HepG2 (cell line): Measurements from ENCODE around the gene VPS11. TPM values are rescaled to one million over a fixed set of nuclear protein-coding genes. Genes with fewer than 3 reads are reported as not detected.

ENCODE experiments used
- ATAC-seq: fragments of 200-7000 bp; cut with Tn5 transposase; 3 replicates; pipeline ENCODE4 v1.9.1; 2020; ENCODE audit warnings: mild to moderate bottlenecking, moderate library complexity
- BruUV-seq: library from RNA; stranded (reverse); fragments of 400-500 nt; replicated peaks from 2 replicates; lab custom pipeline; 2021; lab: Mats Ljungman, UMichigan
- CTCF ChIA-PET: fragments of 300-600 bp; formaldehyde crosslinking; extraction: SDS; loops from one replicate; lab custom pipeline; 2021; ENCODE audit warnings: low total read pairs, inconsistent platforms, low intra/inter-chr PET ratio; lab: Yijun Ruan, JAX
- POLR2A ChIA-PET: fragments of 350-600 bp; sonication (Branson Sonifier 250); formaldehyde crosslinking; loops from one replicate; lab custom pipeline; 2020; ENCODE audit warnings: antibody characterized with exemption, inconsistent platforms; lab: Yijun Ruan, JAX
- DNase-seq: peaks from one replicate; pipeline ENCODE4 v3.0.0-alpha.2; 2015; ENCODE audit warnings: low spot score
- FAIRE-seq: peaks from 3 replicates; lab custom pipeline; 2011; peaks lifted over from hg19 to GRCh38; lab: Jason Lieb, UNC
- H2AFZ ChIP-seq: one replicate; pipeline ENCODE4 v1.6.1; 2011; ENCODE audit warnings: low read length, inconsistent platforms
- H3K27ac ChIP-seq: fragments of 300-600 bp; 3 replicates; pipeline ENCODE4 v1.8.0; 2011; ENCODE audit warnings: mixed run types, mild to moderate bottlenecking, mixed read lengths, low read length, inconsistent platforms; ENCODE audit not compliant: insufficient read depth; ENCODE audit errors: extremely low read length
- H3K27me3 ChIP-seq, 2 experiments: fragments of 200-600 bp in 1 of 2; 2 replicates in 1 of 2; 3 replicates in 1 of 2; pipeline versions ENCODE4 v1.6.0 to v1.8.0; 2011; ENCODE audit warnings: low read length in 2 of 2, mild to moderate bottlenecking in 2 of 2, moderate library complexity in 2 of 2, inconsistent platforms in 1 of 2; ENCODE audit not compliant: insufficient read depth in 2 of 2, control insufficient read depth in 1 of 2
- H3K36me3 ChIP-seq, 2 experiments: fragments of 200-600 bp in 1 of 2; replicated peaks in 1 of 2; 2 replicates in 1 of 2; 3 replicates in 1 of 2; pipeline versions ENCODE4 v1.5.1 to v1.8.0; 2011; ENCODE audit warnings: low read length in 2 of 2, inconsistent platforms in 1 of 2; ENCODE audit not compliant: insufficient read depth in 2 of 2, control insufficient read depth in 1 of 2
- H3K4me1 ChIP-seq: 2 replicates; pipeline ENCODE4 v1.5.1; 2012; ENCODE audit warnings: low read length, inconsistent platforms; ENCODE audit not compliant: insufficient read depth
- H3K4me2 ChIP-seq: 2 replicates; pipeline ENCODE4 v1.6.0; 2011; ENCODE audit warnings: low read depth, low read length, inconsistent platforms
- H3K4me3 ChIP-seq, 3 experiments: fragments of 200-600 bp in 1 of 3; sonication (generic), shearing (Covaris generic) in 1 of 3; replicated peaks in 1 of 3; 2 replicates each; pipeline ENCODE4 v1.5.1; 2011 to 2016; ENCODE audit warnings: low read length in 3 of 3, inconsistent platforms in 2 of 3, low read depth in 2 of 3, mild to moderate bottlenecking in 2 of 3, control low read depth in 1 of 3, mixed read lengths in 1 of 3; ENCODE audit not compliant: insufficient read depth in 1 of 3
- H3K79me2 ChIP-seq: one replicate; pipeline ENCODE4 v1.6.1; 2011; ENCODE audit warnings: low read length, inconsistent platforms; ENCODE audit not compliant: insufficient read depth
- H3K9ac ChIP-seq: 2 replicates; pipeline ENCODE4 v1.6.0; 2011; ENCODE audit warnings: mild to moderate bottlenecking, low read depth, low read length, inconsistent platforms; ENCODE audit not compliant: insufficient read depth
- H3K9me3 ChIP-seq: 2 replicates; pipeline ENCODE4 v1.5.1; 2012; ENCODE audit warnings: mild to moderate bottlenecking, low read length
- H4K20me1 ChIP-seq: 2 replicates; pipeline ENCODE4 v1.6.0; 2011; ENCODE audit warnings: inconsistent platforms, mild to moderate bottlenecking, low read length, moderate library complexity; ENCODE audit not compliant: insufficient read depth
- CBX5 ChIP-seq: sonication (generic); formaldehyde crosslinking; IDR thresholded peaks from 2 replicates; pipeline ENCODE4 v1.4.0; 2020; ENCODE audit warnings: missing genetic modification reagents, borderline replicate concordance
- HDAC6 ChIP-seq: fragments of 200-600 bp; sonication (generic); IDR thresholded peaks from 2 replicates; pipeline ENCODE4 v1.7.0; 2017; ENCODE audit warnings: mild to moderate bottlenecking, antibody characterized with exemption, low read length, low read depth
- SETDB1 ChIP-seq: sonication (generic); formaldehyde crosslinking; IDR thresholded peaks from 2 replicates; pipeline ENCODE4 v1.5.1; 2020; ENCODE audit warnings: missing genetic modification reagents, mild to moderate bottlenecking, borderline replicate concordance
- SP5 ChIP-seq: IDR thresholded peaks from 2 replicates; pipeline ENCODE4 v1.6.1; 2016; ENCODE audit warnings: low read depth, borderline replicate concordance
- ZNF549 ChIP-seq: sonication (generic); formaldehyde crosslinking; IDR thresholded peaks from 2 replicates; pipeline ENCODE4 v1.5.0; 2020; ENCODE audit warnings: missing genetic modification reagents
- ZSCAN25 ChIP-seq: sonication (generic); formaldehyde crosslinking; IDR thresholded peaks from 2 replicates; pipeline ENCODE4 v1.8.0; 2022; ENCODE audit warnings: mild to moderate bottlenecking, missing genetic modification reagents
- WGBS: methylation state at CpG from one replicate; pipeline ENCODE4 v1.1.6; 2017; ENCODE audit warnings: low lambda C conversion rate; 5-methylcytosine and 5-hydroxymethylcytosine counted together
- in situ Hi-C: cut with HindIII; loops from 2 replicates; pipeline ENCODE4 v1.10.0; 2017; ENCODE audit warnings: low pct_unique_long_range_greater_than_20kb; ENCODE audit not compliant: extremely low pct_ligation_motif_present
- intact Hi-C: fragments of 100-400 bp; cut with micrococcal nuclease; formaldehyde crosslinking; loops from one replicate; pipeline ENCODE4 v1.10.0; 2022; ENCODE audit not compliant: unreplicated experiment
- polyA plus RNA-seq, 8 experiments: library from polyadenylated mRNA; depleted of rRNA in 3 of 8; stranded (reverse) in 7 of 8; unstranded in 1 of 8; fragments of >200 nt; fragmentation: Illumina TruSeq in 4 of 8; extraction: Trizol in 4 of 8; gene quantifications; 2 replicates each; pipeline versions ENCODE4 v1.2.1 to v1.2.3, GENCODE V29; 2011 to 2016; ENCODE audit warnings: low read depth in 4 of 8, missing spikeins in 1 of 8, mixed read lengths in 1 of 8; ENCODE audit not compliant: insufficient read depth in 1 of 8
- total RNA-seq, 5 experiments: library from RNA; depleted of rRNA; stranded (reverse); fragments of >200 nt; fragmentation: Illumina TruSeq; extraction: Trizol; gene quantifications; 2 replicates each; pipeline ENCODE4 v1.2.3, GENCODE V29; 2016; ENCODE audit warnings: low read depth in 1 of 5
- TF ChIP-seq, protein P1 (sequence below): sonication (generic); formaldehyde crosslinking; IDR thresholded peaks from 2 replicates; pipeline ENCODE4 v1.5.0; 2020; ENCODE audit warnings: mild to moderate bottlenecking, missing genetic modification reagents
- TF ChIP-seq, protein P2 (sequence below): sonication (generic); formaldehyde crosslinking; IDR thresholded peaks from 2 replicates; pipeline ENCODE4 v1.4.0; 2020; ENCODE audit warnings: mild to moderate bottlenecking, low read depth, missing genetic modification reagents
- TF ChIP-seq, protein P3 (sequence below): sonication (generic); formaldehyde crosslinking; IDR thresholded peaks from 2 replicates; pipeline ENCODE4 v1.4.0; 2020; ENCODE audit warnings: missing genetic modification reagents
- TF ChIP-seq, protein P4 (sequence below): sonication (generic); formaldehyde crosslinking; IDR thresholded peaks from 2 replicates; pipeline ENCODE4 v1.4.0; 2020; ENCODE audit warnings: missing genetic modification reagents
- TF ChIP-seq, protein P5 (sequence below): sonication (generic); formaldehyde crosslinking; IDR thresholded peaks from 2 replicates; pipeline ENCODE4 v1.5.1; 2020; ENCODE audit warnings: missing genetic modification reagents, mild to moderate bottlenecking, borderline replicate concordance

Gene VPS11
- total and polyA plus RNA-seq, 2 of the 13 experiments (the other 11 are each of a cell fraction or from before 2014, with no cell fraction given) = 13.7 to 21.6 TPM

DNA sequence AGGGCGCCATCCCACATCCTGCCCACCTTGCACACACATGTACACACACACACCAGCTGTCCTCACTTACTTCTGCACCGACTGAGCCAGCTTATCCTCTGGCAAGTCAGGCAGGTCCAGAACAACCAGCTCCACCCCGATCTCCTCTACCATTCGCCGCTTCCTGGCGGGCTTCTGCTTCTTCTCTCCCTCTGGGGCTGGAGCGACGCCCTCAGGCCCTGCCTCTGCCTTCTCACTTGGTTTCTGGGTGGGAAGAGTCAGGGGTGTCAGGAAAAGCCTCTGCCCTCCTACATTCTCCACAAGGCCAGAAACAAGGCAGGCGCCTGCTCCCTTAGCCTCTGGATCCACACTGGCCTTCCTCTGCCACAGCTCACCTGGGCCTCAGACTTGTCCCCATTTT lies 19.0 kb upstream of the VPS11 start:
- 90% methylated on average over 9 of the region's 9 CpGs for WGBS
- peaks cover 51 to 69% of the 10 kb centered on the region in 2 experiments for H3K36me3 ChIP-seq
- H3K9ac ChIP-seq = no peak overlapping the region
- no peak for FAIRE-seq
- ATAC-seq = no peak
- H2AFZ ChIP-seq = no peak overlapping the region
- TF ChIP-seq, protein P1, sequence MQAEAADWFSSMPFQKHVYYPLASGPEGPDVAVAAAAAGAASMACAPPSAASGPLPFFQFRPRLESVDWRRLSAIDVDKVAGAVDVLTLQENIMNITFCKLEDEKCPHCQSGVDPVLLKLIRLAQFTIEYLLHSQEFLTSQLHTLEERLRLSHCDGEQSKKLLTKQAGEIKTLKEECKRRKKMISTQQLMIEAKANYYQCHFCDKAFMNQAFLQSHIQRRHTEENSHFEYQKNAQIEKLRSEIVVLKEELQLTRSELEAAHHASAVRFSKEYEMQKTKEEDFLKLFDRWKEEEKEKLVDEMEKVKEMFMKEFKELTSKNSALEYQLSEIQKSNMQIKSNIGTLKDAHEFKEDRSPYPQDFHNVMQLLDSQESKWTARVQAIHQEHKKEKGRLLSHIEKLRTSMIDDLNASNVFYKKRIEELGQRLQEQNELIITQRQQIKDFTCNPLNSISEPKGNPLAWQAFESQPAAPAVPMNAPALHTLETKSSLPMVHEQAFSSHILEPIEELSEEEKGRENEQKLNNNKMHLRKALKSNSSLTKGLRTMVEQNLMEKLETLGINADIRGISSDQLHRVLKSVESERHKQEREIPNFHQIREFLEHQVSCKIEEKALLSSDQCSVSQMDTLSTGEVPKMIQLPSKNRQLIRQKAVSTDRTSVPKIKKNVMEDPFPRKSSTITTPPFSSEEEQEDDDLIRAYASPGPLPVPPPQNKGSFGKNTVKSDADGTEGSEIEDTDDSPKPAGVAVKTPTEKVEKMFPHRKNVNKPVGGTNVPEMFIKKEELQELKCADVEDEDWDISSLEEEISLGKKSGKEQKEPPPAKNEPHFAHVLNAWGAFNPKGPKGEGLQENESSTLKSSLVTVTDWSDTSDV (CRISPR knock-in tag) = no peak
- TF ChIP-seq ZSCAN25 (CRISPR knock-in tag) (no peak), SETDB1 (no peak), SP5 (CRISPR knock-in tag) (no peak), CBX5 (no peak), HDAC6 (no peak), ZNF549 (no peak)
- TF ChIP-seq, protein P2, sequence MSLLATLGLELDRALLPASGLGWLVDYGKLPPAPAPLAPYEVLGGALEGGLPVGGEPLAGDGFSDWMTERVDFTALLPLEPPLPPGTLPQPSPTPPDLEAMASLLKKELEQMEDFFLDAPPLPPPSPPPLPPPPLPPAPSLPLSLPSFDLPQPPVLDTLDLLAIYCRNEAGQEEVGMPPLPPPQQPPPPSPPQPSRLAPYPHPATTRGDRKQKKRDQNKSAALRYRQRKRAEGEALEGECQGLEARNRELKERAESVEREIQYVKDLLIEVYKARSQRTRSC (CRISPR knock-in tag) = no peak
- TF ChIP-seq, protein P3, sequence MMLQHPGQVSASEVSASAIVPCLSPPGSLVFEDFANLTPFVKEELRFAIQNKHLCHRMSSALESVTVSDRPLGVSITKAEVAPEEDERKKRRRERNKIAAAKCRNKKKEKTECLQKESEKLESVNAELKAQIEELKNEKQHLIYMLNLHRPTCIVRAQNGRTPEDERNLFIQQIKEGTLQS (CRISPR knock-in tag) = no peak
- TF ChIP-seq, protein P4, sequence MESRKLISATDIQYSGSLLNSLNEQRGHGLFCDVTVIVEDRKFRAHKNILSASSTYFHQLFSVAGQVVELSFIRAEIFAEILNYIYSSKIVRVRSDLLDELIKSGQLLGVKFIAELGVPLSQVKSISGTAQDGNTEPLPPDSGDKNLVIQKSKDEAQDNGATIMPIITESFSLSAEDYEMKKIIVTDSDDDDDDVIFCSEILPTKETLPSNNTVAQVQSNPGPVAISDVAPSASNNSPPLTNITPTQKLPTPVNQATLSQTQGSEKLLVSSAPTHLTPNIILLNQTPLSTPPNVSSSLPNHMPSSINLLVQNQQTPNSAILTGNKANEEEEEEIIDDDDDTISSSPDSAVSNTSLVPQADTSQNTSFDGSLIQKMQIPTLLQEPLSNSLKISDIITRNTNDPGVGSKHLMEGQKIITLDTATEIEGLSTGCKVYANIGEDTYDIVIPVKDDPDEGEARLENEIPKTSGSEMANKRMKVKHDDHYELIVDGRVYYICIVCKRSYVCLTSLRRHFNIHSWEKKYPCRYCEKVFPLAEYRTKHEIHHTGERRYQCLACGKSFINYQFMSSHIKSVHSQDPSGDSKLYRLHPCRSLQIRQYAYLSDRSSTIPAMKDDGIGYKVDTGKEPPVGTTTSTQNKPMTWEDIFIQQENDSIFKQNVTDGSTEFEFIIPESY (CRISPR knock-in tag) = no peak
- TF ChIP-seq, protein P5, sequence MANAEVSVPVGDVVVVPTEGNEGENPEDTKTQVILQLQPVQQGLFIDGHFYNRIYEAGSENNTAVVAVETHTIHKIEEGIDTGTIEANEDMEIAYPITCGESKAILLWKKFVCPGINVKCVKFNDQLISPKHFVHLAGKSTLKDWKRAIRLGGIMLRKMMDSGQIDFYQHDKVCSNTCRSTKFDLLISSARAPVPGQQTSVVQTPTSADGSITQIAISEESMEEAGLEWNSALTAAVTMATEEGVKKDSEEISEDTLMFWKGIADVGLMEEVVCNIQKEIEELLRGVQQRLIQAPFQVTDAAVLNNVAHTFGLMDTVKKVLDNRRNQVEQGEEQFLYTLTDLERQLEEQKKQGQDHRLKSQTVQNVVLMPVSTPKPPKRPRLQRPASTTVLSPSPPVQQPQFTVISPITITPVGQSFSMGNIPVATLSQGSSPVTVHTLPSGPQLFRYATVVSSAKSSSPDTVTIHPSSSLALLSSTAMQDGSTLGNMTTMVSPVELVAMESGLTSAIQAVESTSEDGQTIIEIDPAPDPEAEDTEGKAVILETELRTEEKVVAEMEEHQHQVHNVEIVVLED (CRISPR knock-in tag) = no peak
- in situ Hi-C loops (no loop called here), intact Hi-C loops (no loop called here)
- ChIA-PET POLR2A (interaction anchor here (1.1 to 1.4 kb wide), 3 partner anchors 15 to 30 kb away, joined by 3 to 4 read pairs (median 3); partner anchors contain the start of genes TRAPPC4 and VPS11), CTCF (no interaction called here)
- no peak overlapping the region for H3K4me2 ChIP-seq
- H3K27me3 ChIP-seq = no peaks in the 10 kb centered on the region; a peak in 1 of 5 replicates
- H3K79me2 ChIP-seq = no peaks in the 10 kb centered on the region
- no peaks in the 10 kb centered on the region for H3K9me3 ChIP-seq
- no peak for DNase-seq
- H3K4me1 ChIP-seq = no peaks in the 10 kb centered on the region
- peaks cover 3% of the 10 kb centered on the region; the same call in 1 of the 2 replicates for H4K20me1 ChIP-seq
- no peak overlapping the region for H3K27ac ChIP-seq
- no TSS peak for BruUV-seq
- no peak overlapping the region for H3K4me3 ChIP-seq
